Right kidney (tissue), 1 donor: ENCODE data around the gene C9orf78.

Source experiments
- DNase-seq: peaks from one replicate; pipeline ENCODE4 v3.0.0-alpha.2; 2016

Gene C9orf78

DNA sequence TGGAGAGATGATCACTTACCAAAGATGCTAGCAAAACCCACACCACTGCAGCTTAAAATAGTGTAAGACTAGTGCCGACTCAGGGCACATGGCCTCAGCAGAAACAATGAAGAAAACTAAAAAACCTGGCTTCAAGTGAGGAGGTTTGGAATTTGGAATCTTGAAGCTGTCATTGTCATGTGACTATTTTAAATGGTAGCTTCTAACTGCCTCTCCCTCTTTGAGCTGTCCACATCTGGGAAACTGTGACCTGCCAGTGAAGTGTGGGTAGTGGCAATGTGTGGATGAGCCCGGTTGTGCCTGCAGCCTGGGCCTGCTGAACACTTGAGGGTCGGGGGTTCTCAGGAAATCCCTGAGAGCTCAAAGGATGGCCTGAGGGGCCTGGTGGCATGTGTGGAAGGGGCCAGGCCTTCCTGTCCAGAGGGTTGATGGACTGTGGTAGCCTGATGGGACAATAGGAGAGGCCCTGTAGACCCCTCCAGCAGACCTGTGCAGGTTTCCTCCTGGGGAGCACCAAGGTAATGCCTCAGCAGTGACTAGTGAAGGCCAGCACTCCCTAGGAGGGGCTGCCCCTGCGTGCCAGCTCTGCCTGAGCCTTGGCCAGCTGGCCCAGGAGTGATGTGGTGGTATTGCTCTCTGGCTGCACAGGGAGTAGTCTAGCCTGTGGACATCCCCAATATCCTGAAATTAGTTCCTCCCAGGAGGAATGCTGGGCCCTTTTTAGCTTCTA lies 13.8 kb upstream of the C9orf78 start:
- no peak for DNase-seq

DNA sequence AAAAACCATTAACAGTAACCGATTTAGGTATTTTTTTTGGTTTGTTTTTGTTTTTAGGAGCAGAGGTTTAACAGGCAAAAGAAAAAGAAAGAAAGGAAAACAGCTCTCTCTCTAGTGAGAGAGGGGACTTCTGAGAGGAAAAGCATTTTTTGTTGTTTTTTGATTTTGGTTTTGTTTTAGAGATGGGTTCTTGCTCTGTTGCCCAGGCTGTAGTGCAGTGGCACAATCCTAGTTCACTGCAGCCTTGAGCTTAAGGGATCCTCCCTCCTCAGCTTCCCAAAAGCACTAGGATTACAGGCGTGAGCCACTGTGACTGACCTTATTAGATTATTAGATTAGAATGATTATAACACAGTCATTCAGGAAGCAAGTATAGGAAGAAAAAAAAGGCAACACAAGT lies 10.3 kb upstream of the C9orf78 start:
- DNase-seq: no peak

DNA sequence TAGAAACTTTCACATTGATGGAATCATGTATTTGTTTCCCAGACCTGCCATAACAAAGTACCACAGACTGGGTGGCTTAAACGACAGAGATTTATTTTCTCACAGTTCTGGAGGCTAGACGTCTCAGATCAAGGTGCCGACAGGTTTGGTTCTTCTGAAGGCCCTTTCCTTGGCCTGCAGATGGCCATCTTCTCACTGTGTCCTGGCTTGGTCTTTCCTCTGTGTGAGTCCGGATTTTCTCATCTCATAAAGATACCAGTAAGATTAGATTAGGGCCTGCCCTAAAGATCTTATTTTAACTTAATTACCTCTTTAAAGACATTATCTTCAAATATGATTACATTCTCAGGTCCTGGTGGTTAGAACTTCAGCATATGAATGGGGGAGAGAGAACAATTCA lies 6.0 kb upstream of the C9orf78 start:
- DNase-seq: no peak

DNA sequence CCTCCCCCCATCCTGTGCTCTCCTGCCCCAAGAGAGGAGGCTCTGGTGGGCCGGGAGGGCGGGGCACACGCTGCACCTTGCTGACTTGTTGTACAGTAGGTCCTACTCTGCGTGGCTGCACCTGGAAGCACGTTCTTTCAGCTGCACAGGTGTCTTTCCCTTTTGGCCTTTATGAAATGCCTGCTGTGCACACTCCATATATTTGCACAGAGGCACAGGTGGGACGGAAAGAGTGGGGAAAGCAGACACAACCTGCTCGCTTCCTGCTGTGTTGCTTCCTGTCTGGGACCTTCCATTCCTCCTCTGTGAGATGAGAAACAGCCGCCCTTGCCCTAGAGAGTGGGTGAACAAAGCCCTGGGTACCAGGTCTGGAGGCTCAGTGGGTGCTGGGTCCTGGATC lies 5.0 kb upstream of the C9orf78 start:
- no peak for DNase-seq

DNA sequence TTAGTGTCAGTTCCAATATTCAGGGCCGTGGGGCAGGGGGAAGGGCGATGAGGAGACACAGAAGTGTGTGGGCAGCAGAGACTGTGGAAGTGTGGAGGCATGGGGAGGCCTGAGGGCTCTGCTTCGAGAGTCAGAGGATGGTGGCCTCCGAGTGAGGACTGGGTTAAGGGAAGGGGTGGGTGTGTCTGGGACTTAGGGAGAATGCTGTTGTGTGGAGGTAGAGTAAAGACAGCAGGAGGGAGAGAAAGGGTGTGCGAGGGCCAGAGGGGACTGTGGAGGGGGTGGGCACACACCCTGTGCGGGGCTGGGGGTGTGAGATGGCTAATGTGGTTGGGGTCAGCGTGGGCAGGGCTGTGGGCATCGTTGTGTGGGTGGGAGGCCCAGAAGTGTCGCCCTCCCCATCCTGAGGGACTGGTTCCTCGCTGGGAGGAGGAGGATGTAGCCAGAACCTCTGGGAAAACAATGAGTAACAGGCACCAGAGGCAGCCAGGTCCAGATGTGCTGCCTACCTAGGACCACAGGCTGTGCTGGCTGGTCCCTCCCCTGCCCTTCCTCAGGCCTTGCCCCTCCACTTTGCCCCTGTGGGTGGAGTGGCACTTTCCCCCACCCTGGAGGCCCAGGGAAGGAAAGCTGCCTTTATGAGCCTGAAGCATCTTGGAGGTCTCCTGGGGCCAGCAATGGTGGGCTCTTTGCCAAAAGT lies 4.4 kb upstream of the C9orf78 start:
- no peak for DNase-seq

DNA sequence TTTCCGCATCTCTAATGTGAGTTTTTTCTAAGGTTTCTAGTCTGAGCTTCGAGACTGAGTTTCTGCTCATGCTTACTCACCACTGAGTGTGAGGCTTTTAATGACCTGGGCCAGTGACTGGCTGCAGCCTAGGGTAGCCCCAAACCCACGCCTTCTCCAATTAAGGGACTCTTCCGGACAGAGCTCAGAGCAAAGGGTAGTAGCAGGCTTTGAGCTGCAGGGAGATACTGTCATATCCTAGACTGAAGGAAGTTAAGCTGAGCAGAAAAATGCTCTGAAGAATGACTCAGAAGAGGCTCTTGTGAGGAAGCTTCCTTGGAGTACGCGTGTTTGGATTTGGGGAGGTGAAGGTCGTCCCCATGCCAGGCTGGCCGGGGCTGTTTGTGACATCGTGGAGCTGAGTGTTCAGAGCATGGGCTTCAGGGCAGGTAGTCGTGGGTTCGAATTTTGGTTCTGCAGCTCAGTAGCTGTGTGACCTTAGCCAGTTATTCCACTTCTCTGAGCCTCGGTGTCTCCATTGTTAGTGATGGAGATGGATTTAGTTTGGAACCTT lies 3.7 kb upstream of the C9orf78 start:
- DNase-seq: no peak

DNA sequence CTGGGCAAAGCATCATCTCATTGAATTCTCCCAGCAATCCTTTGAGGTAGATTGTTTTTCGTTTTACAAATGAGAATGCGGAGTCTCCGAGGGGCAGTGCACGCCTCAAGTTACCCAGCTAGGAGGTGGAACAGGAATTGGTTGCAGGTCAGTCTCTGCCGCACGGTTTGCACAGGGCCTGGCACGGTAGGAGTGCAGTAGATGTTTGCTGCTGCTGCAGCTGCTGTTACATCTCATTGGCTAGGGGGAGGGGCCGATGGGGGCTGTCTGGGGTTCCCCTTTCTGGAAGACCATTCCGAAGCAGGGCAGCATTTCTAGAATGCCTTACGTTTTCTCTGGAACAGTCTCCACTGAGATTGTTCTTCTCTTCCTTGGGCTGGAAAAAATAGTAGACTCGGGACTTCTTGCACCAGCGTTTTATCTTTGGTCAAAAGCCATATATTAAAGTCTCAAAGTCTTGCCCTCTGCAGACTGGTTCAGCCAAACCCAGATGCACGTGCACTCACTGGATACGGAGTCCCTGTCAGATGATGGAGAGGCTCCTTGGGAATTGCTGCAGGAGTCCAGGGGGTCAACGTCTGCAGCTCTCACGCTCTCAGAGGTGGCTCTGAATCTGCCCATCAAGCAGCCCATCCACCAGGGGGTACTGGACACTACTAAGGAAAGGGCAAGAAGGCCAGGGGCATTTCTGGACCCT lies 1.4 kb upstream of the C9orf78 start:
- no peak for DNase-seq

DNA sequence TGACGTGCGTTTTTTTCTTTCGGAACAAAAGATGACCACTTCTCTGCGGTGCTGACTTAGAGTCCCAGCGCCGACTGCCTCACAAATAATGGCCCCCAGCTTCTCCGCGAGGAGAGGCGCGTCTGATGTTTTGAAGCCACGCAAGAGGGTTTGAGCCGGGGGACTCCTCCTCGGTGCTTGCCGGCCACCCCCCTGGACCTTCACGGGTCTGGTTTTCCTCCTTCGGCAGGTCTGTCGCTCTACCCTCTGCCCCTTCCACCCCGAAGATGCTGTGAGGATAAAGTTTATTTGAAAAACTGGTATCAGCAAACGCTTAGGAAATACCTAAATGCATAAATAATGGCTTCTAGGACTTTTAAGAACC lies 767 bp upstream of the C9orf78 start:
- DNase-seq: no peak

DNA sequence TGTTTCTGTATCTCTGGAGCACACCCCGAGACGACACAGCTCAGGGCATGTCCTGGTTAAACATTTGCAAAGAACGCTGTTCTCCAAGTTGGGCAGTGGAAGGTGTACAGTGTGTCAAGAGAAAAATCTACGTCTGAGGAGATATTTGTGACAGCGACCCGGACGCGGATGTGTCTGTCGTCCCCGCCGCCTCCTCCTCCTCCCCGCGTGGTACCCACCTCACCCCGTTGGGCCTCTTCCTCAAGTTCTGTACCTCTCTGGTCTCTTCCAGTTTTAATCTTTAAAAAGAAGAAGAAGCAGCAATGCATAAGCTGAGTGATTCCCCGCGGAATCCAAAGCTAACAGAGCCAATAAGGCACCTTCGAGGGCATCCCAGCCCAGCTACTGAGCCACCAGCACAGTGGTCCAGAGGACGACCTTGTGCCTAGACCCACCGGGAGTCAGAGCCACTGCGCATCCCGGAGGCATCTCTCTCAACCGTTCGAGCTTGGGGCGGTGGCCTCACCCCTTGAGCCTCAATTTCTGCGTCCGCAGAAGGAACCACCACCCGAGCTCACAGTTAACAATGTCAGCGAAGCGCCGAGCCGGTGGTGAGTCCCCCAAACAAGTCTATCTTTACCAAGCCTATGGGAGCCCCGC lies 467 bp downstream of the C9orf78 start:
- DNase-seq: no peak

DNA sequence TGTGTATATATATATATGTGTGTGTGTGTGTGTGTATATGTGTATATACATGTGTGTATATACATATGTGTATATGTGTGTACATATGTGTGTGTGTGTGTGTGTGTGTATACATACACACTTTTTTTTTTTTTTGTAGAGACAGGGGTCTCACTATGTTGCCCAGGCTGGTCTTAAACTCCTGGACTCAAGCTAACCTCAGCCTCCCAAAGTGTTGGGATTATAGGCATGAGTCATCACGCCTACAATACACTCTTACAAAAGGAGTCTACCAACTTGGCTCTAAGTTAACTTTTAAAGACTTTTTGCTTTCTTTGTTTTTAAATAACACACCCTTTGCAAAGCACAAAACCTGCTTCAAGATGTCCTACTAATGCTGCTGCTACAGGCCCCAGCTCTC lies 2.1 kb downstream of the C9orf78 start:
- no peak for DNase-seq

DNA sequence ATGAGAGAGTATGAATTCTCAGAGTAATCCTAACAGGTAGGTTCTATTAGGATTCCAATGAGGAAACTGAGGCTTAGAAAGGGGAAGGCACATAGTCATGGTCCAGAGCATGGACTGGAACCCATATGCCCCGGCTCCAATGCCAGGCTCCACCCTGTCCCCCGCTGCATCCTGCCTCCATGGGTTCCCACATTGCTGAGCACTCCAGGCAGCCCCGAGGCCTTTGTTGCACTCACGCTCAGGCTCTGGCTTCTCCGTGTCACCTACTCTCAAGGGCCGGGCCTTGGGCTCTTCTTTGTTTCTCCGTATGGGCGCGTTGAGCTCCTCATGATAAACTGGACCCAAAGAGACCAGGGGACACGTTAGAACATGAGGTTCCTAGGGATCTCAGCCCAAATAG lies 6.1 kb downstream of the C9orf78 start:
- no peak for DNase-seq

DNA sequence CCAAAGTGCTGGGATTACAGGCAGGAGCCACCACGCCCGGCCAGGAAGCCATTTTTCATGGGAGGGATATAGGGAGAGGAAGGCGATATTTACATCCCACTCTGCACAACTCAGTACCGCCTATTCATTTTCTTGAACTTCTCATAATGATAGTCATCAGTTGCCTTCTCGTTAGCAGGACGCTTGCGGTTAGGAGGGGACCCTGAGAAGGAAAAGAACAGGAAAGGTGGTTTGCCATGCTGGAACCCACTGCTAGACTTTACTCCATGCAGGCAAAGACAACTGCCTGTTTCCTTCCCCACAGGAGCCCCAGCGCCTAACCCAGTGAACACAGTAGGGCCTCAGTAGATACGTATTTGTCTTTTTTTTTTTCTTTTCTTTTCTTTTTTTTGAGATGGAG lies 7.0 kb downstream of the C9orf78 start:
- DNase-seq: no peak

DNA sequence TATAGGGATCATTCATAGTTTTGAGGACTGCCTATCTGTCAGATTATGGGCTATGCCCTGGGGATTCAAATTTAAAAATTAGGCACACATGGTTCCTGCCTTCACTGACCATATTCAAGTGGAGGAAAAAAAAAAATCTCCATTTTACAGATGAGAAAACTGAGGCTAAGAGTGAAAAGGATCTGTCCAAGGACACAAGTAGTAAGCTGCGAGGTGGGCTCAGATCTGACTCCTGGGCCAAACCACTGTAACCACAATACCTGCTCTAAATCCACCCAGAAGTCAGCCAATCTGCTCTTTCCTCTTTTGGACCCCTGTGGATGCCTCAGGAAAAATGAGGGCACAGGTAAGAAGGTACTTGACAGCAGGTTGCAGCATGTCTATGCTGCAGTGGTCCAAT lies 8.3 kb downstream of the C9orf78 start:
- no peak for DNase-seq

DNA sequence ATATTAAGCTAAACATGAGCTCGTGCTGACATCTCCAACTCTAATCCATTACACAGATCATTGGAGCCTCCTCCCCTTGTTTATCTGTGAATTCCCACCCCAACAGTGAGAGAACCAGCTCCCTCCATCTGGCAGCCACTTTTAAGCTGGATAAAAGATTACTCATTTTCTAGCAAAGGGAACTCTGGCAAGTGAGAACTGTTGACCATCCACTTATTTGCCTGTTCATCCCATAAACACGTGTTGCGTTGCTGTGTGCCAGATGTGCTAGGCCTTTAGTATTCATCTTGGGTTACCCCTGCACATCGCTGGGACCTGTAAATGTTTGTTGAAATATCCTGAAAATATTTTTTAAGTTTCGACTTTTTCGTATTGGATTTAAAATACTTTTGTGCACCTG lies 8.7 kb downstream of the C9orf78 start:
- DNase-seq: no peak

DNA sequence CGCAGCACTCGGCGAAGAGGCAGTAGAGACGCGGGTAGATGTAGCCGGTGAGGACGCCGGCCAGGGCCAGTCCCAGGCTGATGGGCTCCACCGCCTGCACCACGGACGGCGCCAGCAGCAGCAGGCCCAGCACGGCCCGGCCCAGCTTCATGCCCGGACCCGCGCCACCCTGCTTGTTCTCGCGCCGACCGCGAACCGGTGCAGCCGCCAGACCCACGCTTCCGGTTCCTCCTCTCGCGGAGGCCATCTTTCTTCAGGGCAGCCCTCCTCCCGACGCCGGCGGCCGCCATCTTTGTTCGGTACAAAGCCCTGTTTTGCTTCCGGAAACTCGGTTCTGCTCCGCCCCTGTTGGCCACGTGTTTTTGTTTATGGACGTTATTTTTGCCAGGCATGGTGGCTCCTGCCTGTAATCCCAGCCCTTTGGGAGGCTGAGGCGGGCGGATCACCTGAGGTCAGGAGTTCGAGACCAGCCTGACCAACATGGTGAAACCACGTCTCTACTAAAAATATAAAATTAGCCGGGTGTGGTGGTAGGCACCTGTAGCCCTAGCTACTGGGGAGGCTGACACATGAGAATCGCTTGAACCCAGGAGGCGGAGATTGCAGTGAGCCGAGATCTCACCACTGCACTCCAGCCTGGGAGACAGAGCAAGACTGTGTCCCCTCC lies 11.0 kb downstream of the C9orf78 start, which contains the start of gene TOR1A:
TOR1A (minus strand) TSS at position 202 of the 667 bp plus-strand sequence; CDS start at position 151, 51 bp downstream.
- DNase-seq: peak; percentile 91

DNA sequence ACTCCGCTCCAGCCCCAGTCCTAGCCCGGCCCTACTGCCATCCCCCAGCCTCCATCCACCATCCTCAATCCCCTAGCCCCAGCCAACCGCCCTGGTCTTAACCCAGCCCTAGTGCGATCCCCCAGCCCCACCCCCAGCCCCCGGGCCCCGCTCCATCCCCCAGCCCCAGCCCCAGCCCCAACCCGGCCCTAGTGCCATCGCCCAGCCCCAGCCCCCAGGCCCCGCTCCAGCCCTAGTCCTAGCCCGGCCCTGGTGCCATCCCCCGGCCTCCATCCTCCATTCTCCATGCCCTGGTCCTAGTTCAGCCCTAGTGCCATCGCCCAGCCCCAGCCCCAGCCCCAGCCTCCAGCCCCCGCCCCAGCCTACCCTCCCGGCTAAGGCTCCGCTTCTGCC lies 11.5 kb downstream of the C9orf78 start:
- no peak for DNase-seq

DNA sequence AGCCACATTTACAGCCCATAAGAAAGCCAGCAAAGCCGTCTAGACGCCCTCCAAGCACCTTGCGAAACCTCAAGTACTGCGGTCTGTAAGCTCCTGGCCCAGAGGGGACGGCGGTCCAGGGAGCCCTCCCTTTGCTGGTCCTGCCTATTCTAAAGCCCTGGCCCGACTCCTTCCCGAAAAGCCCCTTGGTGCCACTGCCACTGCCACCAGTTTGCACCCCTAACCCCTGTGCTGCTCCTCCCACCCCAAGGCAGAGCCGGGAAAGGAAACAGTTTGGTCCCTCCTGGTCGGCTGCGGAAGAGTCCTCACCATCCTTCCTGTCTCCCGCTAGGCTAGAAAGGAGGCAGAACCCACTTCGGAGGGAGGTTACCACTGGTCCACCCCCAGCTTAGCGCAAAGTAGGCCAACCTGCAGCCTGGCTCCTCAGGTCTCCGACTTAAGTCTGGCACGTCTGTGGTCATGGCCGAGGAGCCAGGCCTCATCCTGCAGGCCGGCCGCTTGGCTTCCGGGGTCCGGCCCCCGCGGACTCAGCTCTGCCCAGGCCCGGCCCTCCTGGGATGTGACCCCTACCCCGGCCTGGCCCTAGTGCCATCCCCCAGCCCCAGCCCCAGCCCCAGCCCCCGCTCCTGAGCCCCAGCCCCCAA lies 12.1 kb downstream of the C9orf78 start:
- no peak for DNase-seq

DNA sequence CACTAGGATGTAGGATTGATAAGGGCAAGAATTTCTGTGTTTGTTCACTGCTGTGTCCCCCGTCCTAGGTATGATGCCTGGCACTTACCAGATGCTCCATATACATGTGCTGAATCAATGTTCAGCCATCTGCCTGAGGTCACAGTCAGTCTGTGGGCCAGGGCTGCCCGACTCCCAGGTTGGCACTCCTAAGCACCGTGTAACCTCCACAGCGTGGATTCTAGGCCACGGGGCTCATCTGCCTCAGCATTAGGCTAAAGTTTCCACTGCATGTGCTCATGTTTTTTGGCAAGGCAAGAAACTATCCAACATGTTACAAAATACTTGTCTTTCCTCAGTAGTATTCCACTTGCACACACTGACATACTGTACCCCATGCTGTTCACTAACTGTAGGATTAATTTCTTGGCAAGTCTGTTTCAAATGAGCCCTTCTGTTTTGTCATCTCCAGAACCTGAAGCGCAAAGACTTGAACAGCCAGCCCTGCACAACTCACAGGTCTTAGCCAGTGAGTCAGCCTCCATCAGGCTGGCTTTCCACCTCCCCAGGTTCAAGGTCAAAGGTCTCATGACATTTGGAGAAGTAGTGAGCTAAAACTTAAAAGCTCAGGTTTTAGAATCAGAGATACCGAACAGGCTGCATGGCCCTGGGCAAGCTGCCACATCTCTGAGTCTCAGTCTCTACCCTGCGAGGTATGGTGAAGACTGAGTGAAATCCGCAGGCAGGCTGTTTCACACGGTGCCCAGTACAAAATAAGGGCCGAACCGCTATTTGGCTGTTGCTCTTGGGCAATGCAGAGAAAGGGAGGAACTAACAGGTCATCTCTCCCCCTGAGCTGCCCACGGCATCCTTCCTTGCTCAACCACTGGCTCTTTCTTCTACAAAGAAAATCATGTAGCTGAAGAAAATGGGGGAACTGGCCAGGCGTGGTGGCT lies 18.3 kb downstream of the C9orf78 start:
- no peak for DNase-seq

DNA sequence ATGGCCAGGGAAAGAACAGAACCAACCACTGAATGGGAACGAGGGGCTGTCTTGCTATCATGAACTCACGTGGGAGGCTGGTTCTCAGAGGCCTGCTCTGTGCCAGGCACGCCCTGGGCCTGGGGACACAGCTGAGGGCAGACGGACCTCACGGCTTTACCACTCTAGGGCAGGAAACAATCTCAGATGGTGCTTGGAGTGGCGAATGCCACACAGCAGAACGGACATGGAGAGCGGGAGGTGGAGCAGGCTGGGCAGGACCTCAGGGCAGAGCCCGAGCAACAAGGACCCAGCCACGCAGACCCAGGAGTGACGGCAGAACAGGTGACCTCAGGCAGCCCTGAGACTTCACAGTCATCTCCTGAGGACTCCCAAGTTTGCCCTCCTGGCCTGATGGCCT lies 19.8 kb downstream of the C9orf78 start:
- no peak for DNase-seq

DNA sequence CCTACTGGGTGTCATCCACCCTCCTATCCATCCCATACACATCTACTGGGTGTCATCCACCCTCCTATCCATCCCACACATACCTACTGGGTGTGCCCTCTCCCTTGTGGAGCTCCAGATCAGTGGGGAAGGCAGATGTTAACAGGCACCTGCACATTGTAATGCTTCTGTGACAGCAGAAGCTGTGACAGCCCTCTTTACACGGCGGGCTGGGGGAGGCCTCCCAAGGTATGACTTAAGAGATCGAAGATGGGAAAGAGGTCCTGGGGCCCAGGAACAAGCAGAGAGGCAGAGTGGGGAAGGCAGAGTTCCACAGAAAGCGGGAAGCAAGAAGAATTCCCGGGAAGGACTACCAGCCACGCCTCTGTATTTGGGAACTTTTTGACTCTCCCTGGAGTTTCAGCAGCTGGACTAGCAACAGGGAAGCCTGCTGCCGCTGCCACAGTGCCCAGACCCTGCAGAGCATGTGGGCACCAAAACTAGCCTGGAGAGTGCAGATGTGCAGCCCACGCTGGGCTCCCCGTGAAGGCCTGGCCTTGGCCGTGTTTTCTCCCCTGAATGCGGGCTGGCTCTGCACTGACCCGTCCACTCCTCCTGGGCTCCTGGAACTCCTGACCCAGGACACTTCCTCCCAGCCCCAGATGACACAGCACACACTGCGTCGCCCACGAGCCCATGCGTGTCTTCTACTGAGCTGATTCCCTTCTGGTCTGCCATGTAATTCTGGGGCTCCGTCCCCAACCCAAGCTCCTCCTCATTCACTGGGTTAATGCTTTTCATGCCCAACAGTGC lies 20.4 kb downstream of the C9orf78 start:
- no peak for DNase-seq
